ENCODE results near the gene ADCY9. TPM values are rescaled to one million over a fixed set of nuclear protein-coding genes. Genes with fewer than 3 reads are reported as not detected.

The ADCY9 gene
- total RNA-seq, 1 donor from 2014 or later, result 49.6 TPM

DNA sequence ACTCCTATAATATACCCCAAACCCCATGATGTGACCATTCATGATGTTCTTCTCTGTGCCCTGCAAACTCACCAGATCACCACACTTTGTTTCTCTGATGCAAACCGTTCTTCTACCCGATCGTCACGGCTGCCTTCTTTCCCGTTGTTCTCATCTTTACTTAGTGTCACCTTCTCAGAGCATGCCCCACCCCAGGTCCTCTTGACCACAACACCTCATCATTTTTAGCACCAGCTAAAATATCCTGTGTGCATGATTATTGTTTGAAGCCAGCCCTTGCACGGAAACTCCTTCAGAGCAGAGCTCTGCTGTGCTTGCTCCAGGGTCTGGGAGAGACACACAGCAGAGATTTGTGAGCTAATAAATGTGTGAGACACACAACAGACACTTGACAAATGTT lies 196.8 kb downstream of the ADCY9 start:
- no peaks in the 10 kb centered on the region for H3K36me3 ChIP-seq
- no peak overlapping the region for H3K27ac ChIP-seq
- no peaks in the 10 kb centered on the region for H3K27me3 ChIP-seq
- no peak for TF ChIP-seq CTCF (IDR thresholded peaks at IDR 0.05)
- H3K9me3 ChIP-seq, result no peaks in the 10 kb centered on the region
- H3K4me3 ChIP-seq, result no peak overlapping the region
- no peaks in the 10 kb centered on the region for H3K4me1 ChIP-seq
- intact Hi-C loops (cut with DNase I), result no loop called here
- DNase-seq, result no peak
- no peak for ATAC-seq

GRCh38 chr16:3915426-3916260 lies 200.6 kb downstream of the ADCY9 start:
- no peak for ATAC-seq
- Histone ChIP-seq H3K4me1 (no peaks in the 10 kb centered on the region), H3K27me3 (no peaks in the 10 kb centered on the region), H3K9me3 (no peaks in the 10 kb centered on the region), H3K4me3 (no peak overlapping the region), H3K36me3 (no peaks in the 10 kb centered on the region), H3K27ac (no peak overlapping the region)
- no peak for TF ChIP-seq CTCF (IDR thresholded peaks at IDR 0.05)
- no peak for DNase-seq
- intact Hi-C loops (cut with DNase I), result no loop called here

DNA sequence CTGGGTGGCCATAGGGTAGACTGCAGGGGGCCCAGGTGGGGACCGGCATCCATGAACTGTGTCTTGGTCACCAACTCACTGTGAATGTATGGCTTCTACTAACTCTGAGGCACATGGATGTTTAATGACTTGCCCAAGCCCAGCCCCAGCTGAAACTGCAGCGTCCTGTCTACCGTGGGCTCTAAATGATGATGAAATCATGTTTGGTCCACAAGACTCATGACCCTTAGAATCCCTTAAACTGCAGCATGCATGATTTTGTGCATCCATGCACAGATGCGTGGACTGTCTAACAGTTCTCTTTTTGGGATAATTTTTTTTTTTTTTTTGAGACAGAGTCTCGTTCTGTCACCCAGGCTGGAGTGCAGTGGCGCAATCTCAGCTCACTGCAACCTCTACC lies 203.3 kb downstream of the ADCY9 start:
- Histone ChIP-seq H3K27ac (no peak overlapping the region), H3K9me3 (no peaks in the 10 kb centered on the region), H3K36me3 (no peaks in the 10 kb centered on the region), H3K4me1 (no peaks in the 10 kb centered on the region), H3K4me3 (no peak overlapping the region), H3K27me3 (no peaks in the 10 kb centered on the region)
- ATAC-seq, result no peak
- intact Hi-C loops (cut with DNase I), result no loop called here
- TF ChIP-seq CTCF (IDR thresholded peaks at IDR 0.05), result no peak
- DNase-seq, result no peak

Other genes starting within 250 kb of the ADCY9 start
- 72.8 TPM for gene CREBBP, start 235.7 kb downstream of the ADCY9 start, total RNA-seq
- gene SRL, start 125.6 kb upstream of the ADCY9 start, total RNA-seq, result 0.64 TPM
- 9.6 TPM for gene TFAP4, start 156.6 kb upstream of the ADCY9 start, total RNA-seq
- gene GLIS2, start 199.6 kb upstream of the ADCY9 start, total RNA-seq, result 34.1 TPM
- gene PAM16, start 234.9 kb upstream of the ADCY9 start, total RNA-seq, result 41.2 TPM

Data from upper lobe of right lung (tissue), 1 donor.